GM12873 (cell line): ENCODE results near the gene BATF3.
A peak's percentile ranks its signal among the peaks of the same experiment; 100 is the strongest.

Experiments
- CTCF ChIP-seq: IDR thresholded peaks from 2 replicates; pipeline ENCODE4 v1.5.1; 2012; ENCODE audit warnings: low read depth, mild to moderate bottlenecking, moderate library complexity, low read length, control low read depth; ENCODE audit not compliant: insufficient read depth; ENCODE audit errors: missing control alignments

Gene BATF3

GRCh38 chr1:212677573-212677972 is 22.1 kb downstream of the BATF3 start:
- TF ChIP-seq CTCF = no peak

GRCh38 chr1:212677136-212677535 is 22.5 kb downstream of the BATF3 start:
- peak; percentile 8 for TF ChIP-seq CTCF

- no peak for TF ChIP-seq CTCF
Observed at GRCh38 chr1:212675675-212676074, 24.0 kb downstream of the BATF3 start.

GRCh38 chr1:212674872-212675271 is 24.8 kb downstream of the BATF3 start:
- no peak for TF ChIP-seq CTCF

- TF ChIP-seq CTCF = no peak
Observed at GRCh38 chr1:212671342-212672031, 28.2 kb downstream of the BATF3 start.

GRCh38 chr1:212670882-212671281 is 28.8 kb downstream of the BATF3 start:
- no peak for TF ChIP-seq CTCF

- no peak for TF ChIP-seq CTCF
Observed at GRCh38 chr1:212670301-212670700, 29.3 kb downstream of the BATF3 start.

GRCh38 chr1:212669600-212669999 is 30.0 kb downstream of the BATF3 start:
- TF ChIP-seq CTCF = no peak
